ENCODE results near the gene DRGX.

The DRGX gene

DNA sequence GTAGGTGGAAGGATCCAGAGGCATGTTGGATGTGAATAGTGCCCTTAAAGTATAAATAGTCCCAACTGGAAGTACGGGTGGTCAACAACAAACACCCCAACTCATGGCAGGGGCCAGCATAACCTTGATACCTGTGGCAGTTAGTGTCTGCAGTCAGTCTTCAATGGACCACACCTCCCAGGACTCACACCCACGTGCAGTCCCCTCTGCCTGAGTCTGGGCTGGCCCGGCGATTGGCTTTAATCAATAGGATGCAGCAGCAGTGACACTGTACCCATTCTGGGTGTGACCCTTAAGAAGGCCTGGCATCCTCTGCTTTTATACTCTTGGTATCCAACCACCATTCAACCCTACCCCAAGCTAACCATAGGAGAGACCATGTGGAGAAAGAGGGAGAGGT is 18.6 kb downstream of the DRGX start:
- no peaks in the 10 kb centered on the region for H3K4me1 ChIP-seq (ENCODE audit: control insufficient read depth, insufficient read depth, low read length)
- peaks cover 55% of the 10 kb centered on the region for H3K27me3 ChIP-seq (ENCODE audit: control insufficient read depth, insufficient read depth, low read length)
- H3K9ac ChIP-seq (ENCODE audit: low read depth, low read length), result no peak overlapping the region
- H3K36me3 ChIP-seq (ENCODE audit: insufficient read depth, low read length), result no peaks in the 10 kb centered on the region
- H3K4me2 ChIP-seq (ENCODE audit: low read length), result no peak overlapping the region
- H3K4me3 ChIP-seq (ENCODE audit: low read length), result no peak overlapping the region
- H3K9me3 ChIP-seq (replicated peaks; ENCODE audit: low read length), result no peaks in the 10 kb centered on the region

- no peak overlapping the region for H3K9ac ChIP-seq (ENCODE audit: low read depth, low read length)
- no peak overlapping the region for H3K4me3 ChIP-seq (ENCODE audit: low read length)
- no peaks in the 10 kb centered on the region for H3K9me3 ChIP-seq (replicated peaks; ENCODE audit: low read length)
- H3K4me2 ChIP-seq (ENCODE audit: low read length), result no peak overlapping the region
- H3K36me3 ChIP-seq (ENCODE audit: insufficient read depth, low read length), result no peaks in the 10 kb centered on the region
- H3K27me3 ChIP-seq (ENCODE audit: control insufficient read depth, insufficient read depth, low read length), result peaks cover 48% of the 10 kb centered on the region
- H3K4me1 ChIP-seq (ENCODE audit: control insufficient read depth, insufficient read depth, low read length), result no peaks in the 10 kb centered on the region
Measured at GRCh38 chr10:49375611-49376010, 20.3 kb downstream of the DRGX start.

DNA sequence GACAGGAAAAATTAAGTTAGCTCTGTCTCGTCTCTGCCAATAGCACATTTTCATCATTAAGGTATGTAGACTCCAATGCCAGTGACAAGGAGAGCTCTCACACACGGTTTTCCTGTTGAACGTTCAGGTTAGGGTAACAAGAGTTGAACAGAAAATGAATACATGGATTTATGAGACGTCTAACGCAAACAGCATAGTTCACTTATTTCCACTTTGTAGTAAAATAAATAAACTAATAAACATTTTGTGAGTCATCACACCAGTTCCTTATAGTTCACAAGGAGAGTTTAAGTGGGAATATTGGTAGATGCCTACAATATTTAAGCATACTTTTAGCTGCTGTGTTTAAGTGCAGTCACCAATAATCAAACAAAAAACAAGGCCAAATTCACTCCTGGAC is 21.1 kb downstream of the DRGX start:
- H3K9me3 ChIP-seq (replicated peaks; ENCODE audit: low read length), result no peaks in the 10 kb centered on the region
- no peaks in the 10 kb centered on the region for H3K4me1 ChIP-seq (ENCODE audit: control insufficient read depth, insufficient read depth, low read length)
- H3K9ac ChIP-seq (ENCODE audit: low read depth, low read length), result no peak overlapping the region
- no peak overlapping the region for H3K4me2 ChIP-seq (ENCODE audit: low read length)
- peaks cover 44% of the 10 kb centered on the region for H3K27me3 ChIP-seq (ENCODE audit: control insufficient read depth, insufficient read depth, low read length)
- no peaks in the 10 kb centered on the region for H3K36me3 ChIP-seq (ENCODE audit: insufficient read depth, low read length)
- H3K4me3 ChIP-seq (ENCODE audit: low read length), result no peak overlapping the region

GRCh38 chr10:49373361-49373760 is 22.5 kb downstream of the DRGX start:
- H3K9me3 ChIP-seq (replicated peaks; ENCODE audit: low read length), result no peaks in the 10 kb centered on the region
- no peaks in the 10 kb centered on the region for H3K36me3 ChIP-seq (ENCODE audit: insufficient read depth, low read length)
- H3K4me1 ChIP-seq (ENCODE audit: control insufficient read depth, insufficient read depth, low read length), result no peaks in the 10 kb centered on the region
- H3K4me2 ChIP-seq (ENCODE audit: low read length), result no peak overlapping the region
- H3K27me3 ChIP-seq (ENCODE audit: control insufficient read depth, insufficient read depth, low read length), result peaks cover 45% of the 10 kb centered on the region
- H3K4me3 ChIP-seq (ENCODE audit: low read length), result no peak overlapping the region
- H3K9ac ChIP-seq (ENCODE audit: low read depth, low read length), result no peak overlapping the region

DNA sequence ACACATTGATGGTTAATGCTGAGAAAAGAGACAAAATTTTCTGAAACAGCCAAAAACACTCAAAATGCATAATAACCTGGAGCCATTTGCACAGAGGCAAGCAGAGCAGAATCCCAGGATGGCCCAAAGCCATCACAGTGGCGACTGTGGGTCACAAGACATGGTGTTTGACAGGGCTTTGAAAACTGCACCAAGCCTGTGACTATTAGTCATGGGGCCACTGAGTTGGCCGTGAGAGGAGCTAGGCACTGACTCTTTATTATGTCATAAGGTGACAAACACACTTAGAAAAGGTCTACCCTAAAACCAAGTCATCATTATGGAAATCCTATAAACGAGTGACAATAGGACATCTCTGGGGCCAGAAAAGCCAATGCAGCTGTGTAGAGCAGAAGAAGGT is 23.9 kb downstream of the DRGX start:
- no peaks in the 10 kb centered on the region for H3K9me3 ChIP-seq (replicated peaks; ENCODE audit: low read length)
- H3K4me2 ChIP-seq (ENCODE audit: low read length), result no peak overlapping the region
- peaks cover 46% of the 10 kb centered on the region for H3K27me3 ChIP-seq (ENCODE audit: control insufficient read depth, insufficient read depth, low read length)
- H3K4me1 ChIP-seq (ENCODE audit: control insufficient read depth, insufficient read depth, low read length), result no peaks in the 10 kb centered on the region
- H3K9ac ChIP-seq (ENCODE audit: low read depth, low read length), result no peak overlapping the region
- no peaks in the 10 kb centered on the region for H3K36me3 ChIP-seq (ENCODE audit: insufficient read depth, low read length)
- H3K4me3 ChIP-seq (ENCODE audit: low read length), result no peak overlapping the region

DNA sequence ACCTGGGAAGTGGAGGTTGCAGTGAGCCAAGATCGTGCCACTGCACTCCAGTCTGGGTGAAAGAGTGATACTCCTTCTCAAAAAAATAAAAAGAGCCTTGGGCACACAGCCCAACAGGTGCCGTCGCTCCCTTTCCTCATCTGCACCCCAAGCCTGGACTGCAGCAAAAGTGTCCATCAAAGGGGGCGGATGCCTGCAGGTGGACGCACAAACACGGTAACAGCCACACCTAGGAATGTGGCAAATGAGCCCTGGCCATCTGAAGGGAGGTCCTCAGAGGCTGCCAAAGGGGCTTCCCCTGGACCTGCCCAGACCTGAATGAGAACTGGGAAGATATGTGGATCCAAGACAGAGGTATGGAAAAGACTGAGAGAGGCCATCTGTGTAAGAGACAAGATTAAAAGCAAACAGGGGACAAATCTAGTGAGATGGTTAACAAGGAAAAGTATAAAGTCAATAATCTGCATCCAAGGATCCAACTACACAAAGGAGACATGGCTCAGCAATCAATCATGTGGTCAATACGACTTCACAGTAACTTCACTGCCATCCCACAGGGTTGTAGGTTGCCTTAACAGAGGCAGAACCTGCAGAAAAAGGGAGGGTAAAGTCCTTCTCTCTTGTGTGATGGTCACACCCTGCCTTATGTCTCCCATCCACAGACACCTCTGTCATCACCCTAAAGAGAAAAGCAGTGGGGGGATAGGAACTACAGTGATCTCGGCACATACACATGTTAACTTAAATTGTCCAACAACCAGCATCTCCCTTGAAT is 25.4 kb downstream of the DRGX start:
- Histone ChIP-seq H3K4me2 (ENCODE audit: low read length) (no peak overlapping the region), H3K27me3 (ENCODE audit: control insufficient read depth, insufficient read depth, low read length) (peaks cover 41% of the 10 kb centered on the region), H3K4me3 (ENCODE audit: low read length) (no peak overlapping the region), H3K4me1 (ENCODE audit: control insufficient read depth, insufficient read depth, low read length) (no peaks in the 10 kb centered on the region), H3K9ac (ENCODE audit: low read depth, low read length) (no peak overlapping the region), H3K9me3 (replicated peaks; ENCODE audit: low read length) (no peaks in the 10 kb centered on the region), H3K36me3 (ENCODE audit: insufficient read depth, low read length) (no peaks in the 10 kb centered on the region)

- H3K4me1 ChIP-seq (ENCODE audit: control insufficient read depth, insufficient read depth, low read length), result no peaks in the 10 kb centered on the region
- H3K36me3 ChIP-seq (ENCODE audit: insufficient read depth, low read length), result no peaks in the 10 kb centered on the region
- H3K27me3 ChIP-seq (ENCODE audit: control insufficient read depth, insufficient read depth, low read length), result peaks cover 39% of the 10 kb centered on the region
- H3K9ac ChIP-seq (ENCODE audit: low read depth, low read length), result no peak overlapping the region
- H3K4me2 ChIP-seq (ENCODE audit: low read length), result no peak overlapping the region
- no peak overlapping the region for H3K4me3 ChIP-seq (ENCODE audit: low read length)
- no peaks in the 10 kb centered on the region for H3K9me3 ChIP-seq (replicated peaks; ENCODE audit: low read length)
Measured at GRCh38 chr10:49369216-49370162, 26.4 kb downstream of the DRGX start.

GRCh38 chr10:49368256-49368655 is 27.6 kb downstream of the DRGX start:
- Histone ChIP-seq H3K4me3 (ENCODE audit: low read length) (no peak overlapping the region), H3K9me3 (replicated peaks; ENCODE audit: low read length) (no peaks in the 10 kb centered on the region), H3K4me1 (ENCODE audit: control insufficient read depth, insufficient read depth, low read length) (no peaks in the 10 kb centered on the region), H3K27me3 (ENCODE audit: control insufficient read depth, insufficient read depth, low read length) (peaks cover 51% of the 10 kb centered on the region), H3K4me2 (ENCODE audit: low read length) (no peak overlapping the region), H3K36me3 (ENCODE audit: insufficient read depth, low read length) (no peaks in the 10 kb centered on the region), H3K9ac (ENCODE audit: low read depth, low read length) (no peak overlapping the region)

DNA sequence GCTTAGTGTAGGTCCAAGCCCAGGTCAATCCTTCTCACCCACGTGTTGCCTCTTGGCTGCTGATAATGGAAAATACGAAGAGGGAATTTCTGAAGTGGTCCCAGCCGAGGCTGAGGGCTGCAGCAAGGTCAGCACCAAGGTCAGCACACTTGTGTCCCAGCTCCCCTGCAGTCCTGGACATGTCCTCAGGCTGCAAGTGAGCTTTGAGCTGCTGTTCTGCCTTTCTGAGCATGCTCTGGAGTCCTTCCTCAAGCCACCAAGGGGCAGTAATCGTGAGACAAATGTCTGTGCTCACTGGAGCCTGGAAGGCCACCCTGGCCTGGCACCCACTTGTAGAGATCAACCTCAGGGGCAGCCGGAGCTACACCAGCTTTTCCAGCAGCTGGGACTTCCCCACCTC is 28.3 kb downstream of the DRGX start:
- Histone ChIP-seq H3K4me1 (ENCODE audit: control insufficient read depth, insufficient read depth, low read length) (no peaks in the 10 kb centered on the region), H3K4me2 (ENCODE audit: low read length) (no peak overlapping the region), H3K27me3 (ENCODE audit: control insufficient read depth, insufficient read depth, low read length) (peaks cover 51% of the 10 kb centered on the region), H3K9ac (ENCODE audit: low read depth, low read length) (no peak overlapping the region), H3K9me3 (replicated peaks; ENCODE audit: low read length) (no peaks in the 10 kb centered on the region), H3K36me3 (ENCODE audit: insufficient read depth, low read length) (no peaks in the 10 kb centered on the region), H3K4me3 (ENCODE audit: low read length) (no peak overlapping the region)

GRCh38 chr10:49366460-49366859 is 29.4 kb downstream of the DRGX start:
- H3K9ac ChIP-seq (ENCODE audit: low read depth, low read length), result no peak overlapping the region
- H3K4me3 ChIP-seq (ENCODE audit: low read length), result no peak overlapping the region
- H3K9me3 ChIP-seq (replicated peaks; ENCODE audit: low read length), result no peaks in the 10 kb centered on the region
- H3K4me2 ChIP-seq (ENCODE audit: low read length), result no peak overlapping the region
- peaks cover 55% of the 10 kb centered on the region for H3K27me3 ChIP-seq (ENCODE audit: control insufficient read depth, insufficient read depth, low read length)
- no peaks in the 10 kb centered on the region for H3K36me3 ChIP-seq (ENCODE audit: insufficient read depth, low read length)
- no peaks in the 10 kb centered on the region for H3K4me1 ChIP-seq (ENCODE audit: control insufficient read depth, insufficient read depth, low read length)

GRCh38 chr10:49365675-49366415 is 30.0 kb downstream of the DRGX start:
- Histone ChIP-seq H3K4me2 (ENCODE audit: low read length) (no peak overlapping the region), H3K4me1 (ENCODE audit: control insufficient read depth, insufficient read depth, low read length) (no peaks in the 10 kb centered on the region), H3K4me3 (ENCODE audit: low read length) (no peak overlapping the region), H3K27me3 (ENCODE audit: control insufficient read depth, insufficient read depth, low read length) (peaks cover 56% of the 10 kb centered on the region), H3K9me3 (replicated peaks; ENCODE audit: low read length) (no peaks in the 10 kb centered on the region), H3K9ac (ENCODE audit: low read depth, low read length) (no peak overlapping the region), H3K36me3 (ENCODE audit: insufficient read depth, low read length) (no peaks in the 10 kb centered on the region)
